Jurkat, Clone E6-1 (cell line): ENCODE data around the gene MAX.
"Not testable (repeated sequence)": the region's sequence is repeated elsewhere in the genome, so short reads cannot be mapped to it uniquely, and the experiment has no call there.

Experiments used
- DNase-seq: peaks from one replicate; pipeline ENCODE4 v3.0.0-alpha.2; 2011; ENCODE audit warnings: low read depth, low spot score
- H3K4me3 ChIP-seq: 2 replicates; pipeline ENCODE4 v1.5.1; 2011; ENCODE audit warnings: mild to moderate bottlenecking, low read length, control low read depth, moderate library complexity

Gene MAX

GRCh38 chr14:65044596-65044959 is 57.7 kb downstream of the MAX start:
- H3K4me3 ChIP-seq = peak overlapping the region; percentile 38

GRCh38 chr14:65043893-65044595 is 58.3 kb downstream of the MAX start:
- H3K4me3 ChIP-seq = peak overlapping the region; percentile 38
- peak; percentile 25 for DNase-seq

More at GRCh38 chr14:65044596-65044959, 57.7 kb downstream of the MAX start:
- peak; percentile 94 for DNase-seq

GRCh38 chr14:65042731-65043372 is 59.5 kb downstream of the MAX start:
- H3K4me3 ChIP-seq = no peak overlapping the region
- peak; percentile 61 for DNase-seq

- no peak overlapping the region for H3K4me3 ChIP-seq
- no peak for DNase-seq
These were observed 60.0 kb downstream of the MAX start for GRCh38 chr14:65042296-65042695.

- no peak for DNase-seq
- H3K4me3 ChIP-seq = no peak overlapping the region
These were observed 60.8 kb downstream of the MAX start for GRCh38 chr14:65041434-65041915.

- DNase-seq = no peak
- H3K4me3 ChIP-seq = no peak overlapping the region
These were observed 61.5 kb downstream of the MAX start for GRCh38 chr14:65040666-65041433.

GRCh38 chr14:65038966-65039365 is 63.4 kb downstream of the MAX start:
- no peak overlapping the region for H3K4me3 ChIP-seq
- no peak for DNase-seq

- no peak overlapping the region for H3K4me3 ChIP-seq
- no peak for DNase-seq
These were observed 67.3 kb downstream of the MAX start for GRCh38 chr14:65035049-65035448.

GRCh38 chr14:65034021-65034420 is 68.3 kb downstream of the MAX start:
- H3K4me3 ChIP-seq = no peak overlapping the region
- DNase-seq = no peak

GRCh38 chr14:65033181-65033580 is 69.1 kb downstream of the MAX start:
- H3K4me3 ChIP-seq = no peak overlapping the region
- DNase-seq = no peak

- DNase-seq = no peak
- no peak overlapping the region for H3K4me3 ChIP-seq
These were observed 70.0 kb downstream of the MAX start for GRCh38 chr14:65032319-65032718.

GRCh38 chr14:65031321-65031720 is 71.0 kb downstream of the MAX start:
- not testable (repeated sequence) for DNase-seq, H3K4me3 ChIP-seq

GRCh38 chr14:65028937-65029336 is 73.4 kb downstream of the MAX start:
- H3K4me3 ChIP-seq = no peak overlapping the region
- DNase-seq = no peak

- DNase-seq = no peak
- no peak overlapping the region for H3K4me3 ChIP-seq
These were observed 75.1 kb downstream of the MAX start for GRCh38 chr14:65027127-65027799.

GRCh38 chr14:65026526-65026925 is 75.8 kb downstream of the MAX start:
- DNase-seq = no peak
- H3K4me3 ChIP-seq = no peak overlapping the region

GRCh38 chr14:65025818-65026217 is 76.5 kb downstream of the MAX start:
- DNase-seq = no peak
- H3K4me3 ChIP-seq = no peak overlapping the region
